PC-3 (cell line): ENCODE data around the gene TSFM.
"Not testable (repeated sequence)": the region's sequence is repeated elsewhere in the genome, so short reads cannot be mapped to it uniquely, and the experiment has no call there.

ENCODE experiments used
- CTCF ChIP-seq: fragments of 300-600 bp; sonication (generic); conservative IDR thresholded peaks from 2 replicates; pipeline ENCODE4 v1.5.1; 2017; ENCODE audit warnings: antibody characterized with exemption, low read depth, mild to moderate bottlenecking, low read length
- EZH2 ChIP-seq: fragments of 300-600 bp; sonication (generic); IDR thresholded peaks from one replicate; pipeline ENCODE4 v1.6.1; 2017; ENCODE audit warnings: antibody characterized with exemption, mild to moderate bottlenecking, low read length; ENCODE audit not compliant: unreplicated experiment
- EZH2phosphoT487 ChIP-seq: fragments of 300-600 bp; sonication (generic); IDR thresholded peaks from 2 replicates; pipeline ENCODE4 v1.6.1; 2018; ENCODE audit warnings: mild to moderate bottlenecking, antibody characterized with exemption, low read length, borderline replicate concordance

GRCh38 chr12:57820119-57820518, 37.5 kb downstream of the TSFM start:
- TF ChIP-seq CTCF, EZH2phosphoT487, EZH2: not testable (repeated sequence)
